Prostate gland (tissue), 2 donors: Measurements from ENCODE around the gene IFITM10. TPM values are rescaled to one million over a fixed set of nuclear protein-coding genes. Genes with fewer than 3 reads are reported as not detected.

Experiments used
- DNase-seq: peaks from one replicate; pipeline ENCODE4 v3.0.0-alpha.2; 2019; ENCODE audit warnings: low spot score
- H3K27ac ChIP-seq, 2 donors: fragments of 200-600 bp; sonication (generic); 2 replicates each; pipeline ENCODE4 v1.5.1; 2017 to 2019
- H3K27me3 ChIP-seq: fragments of 200-600 bp; sonication (generic); replicated peaks from 2 replicates; pipeline ENCODE4 v1.5.1; 2019; ENCODE audit not compliant: insufficient read depth
- H3K36me3 ChIP-seq, 2 donors: fragments of 200-600 bp; sonication (generic); 1 replicate in 1 of 2; 2 replicates in 1 of 2; pipeline versions ENCODE4 v1.5.1 to v1.8.1; 2017 to 2019
- H3K4me1 ChIP-seq: fragments of 200-600 bp; sonication (generic); replicated peaks from 2 replicates; pipeline ENCODE4 v1.5.1; 2019
- H3K4me3 ChIP-seq, 2 donors: fragments of 200-600 bp; sonication (generic); 2 replicates each; pipeline ENCODE4 v1.5.1; 2017 to 2019
- H3K9me3 ChIP-seq: fragments of 200-600 bp; sonication (generic); 2 replicates; pipeline ENCODE4 v1.5.1; 2017
- POLR2A ChIP-seq: fragments of 450-650 bp; IDR thresholded peaks from one replicate; pipeline ENCODE4 v1.6.1; 2016; ENCODE audit warnings: antibody characterized with exemption, mild to moderate bottlenecking
- POLR2AphosphoS5 ChIP-seq: sonication (generic); formaldehyde crosslinking; IDR thresholded peaks from one replicate; pipeline ENCODE4 v1.6.1; 2017; ENCODE audit warnings: antibody characterized with exemption
- WGBS: methylation state at CpG from one replicate; pipeline ENCODE4 v1.1.5; 2018; 5-methylcytosine and 5-hydroxymethylcytosine counted together
- intact Hi-C: fragments of 100-400 bp; cut with DNase I; formaldehyde crosslinking; loops from one replicate; pipeline ENCODE4 v1.14.2; 2022
- total RNA-seq, 2 donors: library from RNA; depleted of rRNA; stranded (reverse); fragments of >200 nt; gene quantifications; one replicate each; pipeline ENCODE4 v1.1.0, GENCODE V29; 2016
- TF ChIP-seq, protein P1 (sequence below), 4 experiments: fragments of 200-600 bp in 2 of 4; fragments of 450-650 bp in 2 of 4; sonication (generic) in 2 of 4; IDR thresholded peaks; 1 replicate in 3 of 4; 2 replicates in 1 of 4; pipeline ENCODE4 v1.5.1; 2016 to 2019; ENCODE audit warnings: antibody characterized with exemption in 4 of 4, mild to moderate bottlenecking in 2 of 4, moderate library complexity in 2 of 4

The IFITM10 gene
- total RNA-seq, 2 donors from 2014 or later = 2.6 to 3.1 TPM

DNA sequence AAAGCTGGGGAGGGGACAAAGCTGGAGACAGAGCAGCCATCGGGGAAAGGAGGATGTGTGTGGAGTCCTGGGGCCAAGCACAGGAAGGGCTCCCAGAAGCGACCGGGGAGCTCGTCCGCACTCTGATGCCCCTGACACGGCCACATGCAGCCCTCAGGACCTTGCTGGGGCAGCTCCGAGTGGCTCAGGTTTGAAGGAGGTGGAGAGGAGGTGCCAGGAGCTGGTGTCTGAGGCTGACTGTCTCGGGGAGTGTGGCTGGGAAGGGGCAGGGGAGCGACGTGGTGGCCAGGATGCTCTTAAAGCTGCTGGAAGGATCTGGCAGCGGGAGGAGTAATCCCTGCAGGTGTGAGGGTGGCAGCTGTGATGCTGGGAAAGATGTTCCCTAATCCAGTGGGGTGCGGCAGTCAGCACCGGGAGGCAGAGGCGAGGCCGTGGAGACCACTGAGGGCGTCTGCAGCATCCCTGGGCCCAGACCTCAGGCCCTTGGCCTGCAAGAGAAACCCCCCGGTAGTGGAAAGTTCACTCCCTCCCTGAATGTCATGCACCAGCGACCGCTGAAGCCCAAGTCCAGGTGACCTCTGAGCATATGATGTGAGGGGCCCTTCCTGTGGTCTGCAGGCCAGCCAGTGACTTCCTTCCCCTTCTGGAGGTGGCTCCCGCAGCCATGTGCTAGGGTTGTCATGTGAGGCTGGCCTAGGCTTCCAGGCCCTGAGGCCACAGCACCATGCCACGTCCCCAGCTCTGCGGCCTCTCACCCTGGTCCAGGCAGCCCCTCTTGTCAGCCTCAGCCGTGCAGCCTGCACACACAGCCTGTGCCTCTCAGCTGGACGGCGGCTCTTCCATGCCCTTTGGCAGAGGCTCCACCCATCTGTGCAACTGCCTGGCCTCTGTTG lies 30.6 kb upstream of the IFITM10 start:
- 82% methylated on average over 25 of the region's 25 CpGs for WGBS
- TF ChIP-seq, protein P1, sequence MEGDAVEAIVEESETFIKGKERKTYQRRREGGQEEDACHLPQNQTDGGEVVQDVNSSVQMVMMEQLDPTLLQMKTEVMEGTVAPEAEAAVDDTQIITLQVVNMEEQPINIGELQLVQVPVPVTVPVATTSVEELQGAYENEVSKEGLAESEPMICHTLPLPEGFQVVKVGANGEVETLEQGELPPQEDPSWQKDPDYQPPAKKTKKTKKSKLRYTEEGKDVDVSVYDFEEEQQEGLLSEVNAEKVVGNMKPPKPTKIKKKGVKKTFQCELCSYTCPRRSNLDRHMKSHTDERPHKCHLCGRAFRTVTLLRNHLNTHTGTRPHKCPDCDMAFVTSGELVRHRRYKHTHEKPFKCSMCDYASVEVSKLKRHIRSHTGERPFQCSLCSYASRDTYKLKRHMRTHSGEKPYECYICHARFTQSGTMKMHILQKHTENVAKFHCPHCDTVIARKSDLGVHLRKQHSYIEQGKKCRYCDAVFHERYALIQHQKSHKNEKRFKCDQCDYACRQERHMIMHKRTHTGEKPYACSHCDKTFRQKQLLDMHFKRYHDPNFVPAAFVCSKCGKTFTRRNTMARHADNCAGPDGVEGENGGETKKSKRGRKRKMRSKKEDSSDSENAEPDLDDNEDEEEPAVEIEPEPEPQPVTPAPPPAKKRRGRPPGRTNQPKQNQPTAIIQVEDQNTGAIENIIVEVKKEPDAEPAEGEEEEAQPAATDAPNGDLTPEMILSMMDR (IDR thresholded peaks at IDR 0.05) = no peak
- no peak for TF ChIP-seq POLR2AphosphoS5
- TF ChIP-seq POLR2A = no peak
- no peak overlapping the region for H3K27ac ChIP-seq

DNA sequence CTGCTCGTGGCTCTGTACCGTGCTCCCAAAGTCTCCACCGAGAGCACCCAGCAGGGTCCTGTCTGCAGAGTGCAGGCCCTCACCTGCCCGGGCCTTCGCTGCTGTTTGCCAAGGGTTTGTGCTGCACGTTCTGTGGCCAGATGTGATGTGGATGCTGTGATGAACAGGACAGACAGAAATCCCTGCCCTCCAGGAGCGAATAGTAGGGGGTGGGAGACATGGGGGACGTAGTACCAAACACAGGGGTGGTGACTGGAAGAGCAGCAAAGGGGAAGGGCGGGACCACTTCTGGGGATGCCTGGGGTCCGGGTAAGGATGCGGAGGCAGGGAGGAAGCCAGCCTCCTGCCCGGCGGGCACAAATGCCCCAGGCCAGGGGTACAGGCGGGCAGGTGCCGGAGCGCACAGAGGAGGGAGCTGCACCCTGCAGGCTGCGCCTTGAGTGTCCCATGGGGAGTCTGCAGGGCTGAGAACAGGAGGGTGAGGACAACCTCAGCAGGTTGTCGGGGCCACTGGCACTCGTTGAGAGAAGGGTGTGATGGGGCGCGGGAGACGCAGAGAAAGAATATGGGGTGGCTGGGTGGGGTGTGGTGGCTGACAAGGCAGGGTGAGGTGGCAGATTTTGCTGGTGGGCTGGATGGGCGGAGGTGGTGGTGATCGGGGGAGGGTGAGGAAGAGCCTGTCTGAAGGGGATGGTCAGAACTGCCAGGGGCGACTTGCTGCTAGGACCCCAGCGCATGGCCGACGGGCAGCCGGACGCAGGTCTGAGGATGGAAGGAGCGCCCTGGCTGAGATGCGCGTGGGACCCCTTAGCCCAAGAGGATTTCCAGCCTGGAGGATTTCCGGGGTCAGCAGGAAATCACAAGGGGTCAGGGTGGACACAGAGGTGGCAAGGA lies 29.7 kb upstream of the IFITM10 start:
- Histone ChIP-seq H3K9me3 (no peaks in the 10 kb centered on the region), H3K4me1 (no peaks in the 10 kb centered on the region), H3K36me3 (no peaks in the 10 kb centered on the region), H3K27me3 (no peaks in the 10 kb centered on the region), H3K4me3 (no peak overlapping the region), H3K27ac (no peak overlapping the region)
- WGBS = 79% methylated on average over 33 of the region's 34 CpGs
- no peak for DNase-seq
- no peak for TF ChIP-seq POLR2AphosphoS5
- TF ChIP-seq POLR2A = no peak
- TF ChIP-seq, protein P1 (IDR thresholded peaks at IDR 0.05) = no peak
- intact Hi-C loops = no loop called here

More for the DNA sequence above, 30.6 kb upstream of the IFITM10 start:
- Histone ChIP-seq H3K4me3 (no peak overlapping the region), H3K36me3 (no peaks in the 10 kb centered on the region), H3K27me3 (no peaks in the 10 kb centered on the region), H3K4me1 (no peaks in the 10 kb centered on the region), H3K9me3 (no peaks in the 10 kb centered on the region)
- intact Hi-C loops = no loop called here
- DNase-seq = no peak

DNA sequence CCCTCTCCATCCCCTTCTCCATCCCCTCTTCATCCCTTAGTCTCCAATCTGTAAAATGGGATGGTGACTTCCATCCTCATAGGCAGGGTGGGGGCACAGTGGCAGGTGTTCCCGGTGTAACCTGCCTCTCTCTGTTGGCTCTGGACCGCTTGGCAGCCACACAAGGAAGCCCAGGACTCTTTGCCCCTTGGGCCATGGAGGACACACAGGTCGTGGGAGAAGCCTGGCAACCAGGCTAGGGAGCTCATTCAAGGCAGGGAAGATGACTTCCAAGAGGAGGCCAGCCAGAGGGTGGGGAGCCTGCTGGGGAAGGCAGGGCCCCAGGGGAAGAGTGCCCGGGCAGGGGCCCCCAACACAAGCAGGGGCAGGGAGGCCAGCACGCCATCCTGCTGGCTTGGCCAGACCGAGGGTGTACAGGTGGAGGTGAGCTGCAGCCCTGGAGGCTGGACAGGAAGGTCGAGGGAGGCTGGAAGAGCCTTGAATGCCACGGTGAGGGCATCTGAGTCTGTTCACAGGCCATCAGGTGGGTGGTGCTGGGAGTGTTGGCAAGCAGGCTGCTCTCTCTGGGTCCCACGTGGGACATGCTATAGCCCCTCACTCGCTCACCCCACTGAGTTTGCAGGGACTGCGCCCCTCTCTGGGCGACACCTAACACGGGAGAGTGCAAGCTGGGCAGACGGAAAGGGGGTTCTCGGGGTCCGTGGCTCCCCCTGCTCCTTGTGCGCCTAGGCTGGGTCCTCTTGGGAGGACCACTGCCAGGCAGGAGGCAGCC lies 28.8 kb upstream of the IFITM10 start:
- no peak overlapping the region for H3K27ac ChIP-seq
- no peaks in the 10 kb centered on the region for H3K27me3 ChIP-seq
- DNase-seq = no peak

DNA sequence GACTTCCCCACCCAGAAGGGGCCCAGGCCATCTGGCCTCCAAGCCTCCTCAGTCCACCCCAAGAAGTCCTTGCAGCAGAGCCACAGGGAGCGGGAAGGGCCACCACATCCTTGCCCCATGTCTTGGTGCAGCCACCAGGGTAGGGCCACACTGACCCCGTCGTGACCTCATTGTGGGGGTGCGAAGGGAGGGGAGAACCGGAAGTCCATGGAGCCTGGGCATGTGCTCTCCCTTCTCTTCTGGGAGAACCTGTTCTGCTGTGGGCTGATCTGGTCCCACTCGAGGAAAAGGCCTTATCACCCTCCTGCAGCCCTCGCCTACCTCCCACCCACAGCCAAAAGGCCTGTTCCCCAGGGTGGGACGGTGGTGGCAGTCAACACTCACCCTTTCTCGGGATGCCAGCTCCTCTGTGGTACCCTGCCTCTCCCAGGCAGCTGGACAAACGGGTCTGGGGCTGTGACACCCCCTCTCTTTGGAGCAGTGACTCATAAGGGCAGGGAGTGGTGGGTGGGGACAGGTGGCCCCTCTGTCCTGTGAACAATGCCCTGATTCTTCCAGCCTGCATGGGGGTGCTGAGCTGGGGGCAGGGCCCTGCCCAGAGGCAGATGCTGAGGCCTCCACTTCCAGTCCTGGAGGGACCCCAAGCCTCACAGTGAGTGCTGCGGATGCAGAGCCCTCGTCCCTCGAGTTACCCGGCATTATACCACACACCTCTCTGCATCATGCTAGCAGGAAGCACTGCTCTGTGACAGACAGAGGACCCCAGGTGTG lies 27.9 kb upstream of the IFITM10 start:
- DNase-seq = no peak
- no peaks in the 10 kb centered on the region for H3K36me3 ChIP-seq
- no peak for TF ChIP-seq POLR2A
- TF ChIP-seq, protein P1 (IDR thresholded peaks at IDR 0.05) = no peak
- no peak for TF ChIP-seq POLR2AphosphoS5
- no peaks in the 10 kb centered on the region for H3K9me3 ChIP-seq
- WGBS = 76% methylated on average over 13 of the region's 14 CpGs
- no peak overlapping the region for H3K4me3 ChIP-seq
- no peak overlapping the region for H3K27ac ChIP-seq
- H3K4me1 ChIP-seq = no peaks in the 10 kb centered on the region
- H3K27me3 ChIP-seq = no peaks in the 10 kb centered on the region
- intact Hi-C loops = no loop called here

More for the DNA sequence above, 28.8 kb upstream of the IFITM10 start:
- no peaks in the 10 kb centered on the region for H3K36me3 ChIP-seq
- no peaks in the 10 kb centered on the region for H3K4me1 ChIP-seq
- H3K9me3 ChIP-seq = no peaks in the 10 kb centered on the region
- intact Hi-C loops = no loop called here
- WGBS = 82% methylated on average over 16 of the region's 17 CpGs
- TF ChIP-seq, protein P1 (IDR thresholded peaks at IDR 0.05) = no peak
- TF ChIP-seq POLR2AphosphoS5 = no peak
- no peak for TF ChIP-seq POLR2A
- H3K4me3 ChIP-seq = no peak overlapping the region
